Prostate gland (tissue), 2 donors: ENCODE results near the gene GTSE1. TPM values are rescaled to one million over a fixed set of nuclear protein-coding genes. Genes with fewer than 3 reads are reported as not detected.

ENCODE experiments used
- DNase-seq: peaks from one replicate; pipeline ENCODE4 v3.0.0-alpha.2; 2019; ENCODE audit warnings: low spot score
- H3K27ac ChIP-seq, 2 donors: fragments of 200-600 bp; sonication (generic); 2 replicates each; pipeline ENCODE4 v1.5.1; 2017 to 2019
- H3K27me3 ChIP-seq: fragments of 200-600 bp; sonication (generic); replicated peaks from 2 replicates; pipeline ENCODE4 v1.5.1; 2019; ENCODE audit not compliant: insufficient read depth
- H3K36me3 ChIP-seq, 2 donors: fragments of 200-600 bp; sonication (generic); 1 replicate in 1 of 2; 2 replicates in 1 of 2; pipeline versions ENCODE4 v1.5.1 to v1.8.1; 2017 to 2019
- H3K4me1 ChIP-seq: fragments of 200-600 bp; sonication (generic); replicated peaks from 2 replicates; pipeline ENCODE4 v1.5.1; 2019
- H3K4me3 ChIP-seq, 2 donors: fragments of 200-600 bp; sonication (generic); 2 replicates each; pipeline ENCODE4 v1.5.1; 2017 to 2019
- H3K9me3 ChIP-seq: fragments of 200-600 bp; sonication (generic); 2 replicates; pipeline ENCODE4 v1.5.1; 2017
- POLR2A ChIP-seq: fragments of 450-650 bp; IDR thresholded peaks from one replicate; pipeline ENCODE4 v1.6.1; 2016; ENCODE audit warnings: antibody characterized with exemption, mild to moderate bottlenecking
- POLR2AphosphoS5 ChIP-seq: sonication (generic); formaldehyde crosslinking; IDR thresholded peaks from one replicate; pipeline ENCODE4 v1.6.1; 2017; ENCODE audit warnings: antibody characterized with exemption
- WGBS: methylation state at CpG from one replicate; pipeline ENCODE4 v1.1.5; 2018; 5-methylcytosine and 5-hydroxymethylcytosine counted together
- intact Hi-C: fragments of 100-400 bp; cut with DNase I; formaldehyde crosslinking; loops from one replicate; pipeline ENCODE4 v1.14.2; 2022
- total RNA-seq, 2 donors: library from RNA; depleted of rRNA; stranded (reverse); fragments of >200 nt; gene quantifications; one replicate each; pipeline ENCODE4 v1.1.0, GENCODE V29; 2016
- TF ChIP-seq, protein P1 (sequence below), 4 experiments: fragments of 200-600 bp in 2 of 4; fragments of 450-650 bp in 2 of 4; sonication (generic) in 2 of 4; IDR thresholded peaks; 1 replicate in 3 of 4; 2 replicates in 1 of 4; pipeline ENCODE4 v1.5.1; 2016 to 2019; ENCODE audit warnings: antibody characterized with exemption in 4 of 4, mild to moderate bottlenecking in 2 of 4, moderate library complexity in 2 of 4

GTSE1 gene
- total RNA-seq, 2 donors from 2014 or later: 0.46 to 4.8 TPM

GRCh38 chr22:46349681-46350080, 53.0 kb downstream of the GTSE1 start:
- intact Hi-C loops: no loop called here

GRCh38 chr22:46350121-46350520, 53.5 kb downstream of the GTSE1 start:
- H3K4me3 ChIP-seq: no peak overlapping the region
- no peak overlapping the region for H3K27ac ChIP-seq
- no peak for DNase-seq
- H3K9me3 ChIP-seq: no peaks in the 10 kb centered on the region
- no peaks in the 10 kb centered on the region for H3K27me3 ChIP-seq
- TF ChIP-seq, protein P1, sequence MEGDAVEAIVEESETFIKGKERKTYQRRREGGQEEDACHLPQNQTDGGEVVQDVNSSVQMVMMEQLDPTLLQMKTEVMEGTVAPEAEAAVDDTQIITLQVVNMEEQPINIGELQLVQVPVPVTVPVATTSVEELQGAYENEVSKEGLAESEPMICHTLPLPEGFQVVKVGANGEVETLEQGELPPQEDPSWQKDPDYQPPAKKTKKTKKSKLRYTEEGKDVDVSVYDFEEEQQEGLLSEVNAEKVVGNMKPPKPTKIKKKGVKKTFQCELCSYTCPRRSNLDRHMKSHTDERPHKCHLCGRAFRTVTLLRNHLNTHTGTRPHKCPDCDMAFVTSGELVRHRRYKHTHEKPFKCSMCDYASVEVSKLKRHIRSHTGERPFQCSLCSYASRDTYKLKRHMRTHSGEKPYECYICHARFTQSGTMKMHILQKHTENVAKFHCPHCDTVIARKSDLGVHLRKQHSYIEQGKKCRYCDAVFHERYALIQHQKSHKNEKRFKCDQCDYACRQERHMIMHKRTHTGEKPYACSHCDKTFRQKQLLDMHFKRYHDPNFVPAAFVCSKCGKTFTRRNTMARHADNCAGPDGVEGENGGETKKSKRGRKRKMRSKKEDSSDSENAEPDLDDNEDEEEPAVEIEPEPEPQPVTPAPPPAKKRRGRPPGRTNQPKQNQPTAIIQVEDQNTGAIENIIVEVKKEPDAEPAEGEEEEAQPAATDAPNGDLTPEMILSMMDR (IDR thresholded peaks at IDR 0.05): no peak
- no peak for TF ChIP-seq POLR2A
- TF ChIP-seq POLR2AphosphoS5: no peak
- H3K4me1 ChIP-seq: no peaks in the 10 kb centered on the region
- intact Hi-C loops: no loop called here
- peaks cover 5 to 16% of the 10 kb centered on the region in 2 donors for H3K36me3 ChIP-seq
- WGBS: 51% methylated on average over 7 of the region's 7 CpGs

More at GRCh38 chr22:46349681-46350080, 53.0 kb downstream of the GTSE1 start:
- 69% methylated on average over 6 of the region's 6 CpGs for WGBS
- H3K4me1 ChIP-seq: no peaks in the 10 kb centered on the region
- no peak for DNase-seq
- TF ChIP-seq POLR2AphosphoS5: no peak
- TF ChIP-seq, protein P1 (IDR thresholded peaks at IDR 0.05): no peak
- TF ChIP-seq POLR2A: no peak
- H3K27me3 ChIP-seq: no peaks in the 10 kb centered on the region
- peaks cover 5 to 16% of the 10 kb centered on the region in 2 donors for H3K36me3 ChIP-seq
- H3K9me3 ChIP-seq: no peaks in the 10 kb centered on the region
- H3K27ac ChIP-seq: no peak overlapping the region
- H3K4me3 ChIP-seq: no peak overlapping the region

DNA sequence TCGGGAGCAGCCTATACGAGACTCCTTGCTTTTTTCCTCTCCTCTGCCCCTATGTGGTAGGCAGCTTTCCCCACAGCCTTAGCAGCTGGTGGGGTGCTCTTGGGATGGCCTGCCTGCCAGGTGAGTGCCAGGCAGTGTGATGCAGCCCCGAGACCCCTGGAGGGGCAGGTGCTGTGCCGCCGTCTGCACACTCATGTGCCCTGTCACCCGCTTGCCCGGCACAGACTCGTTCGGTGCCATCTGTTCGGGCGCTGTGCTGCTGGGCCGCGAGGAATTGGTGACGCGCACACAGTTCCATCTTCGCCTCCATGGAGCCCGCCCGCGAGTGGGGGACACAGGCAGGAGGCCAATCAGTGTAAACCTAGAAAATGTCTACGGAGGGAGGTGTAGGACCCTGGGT, 54.0 kb downstream of the GTSE1 start:
- no peaks in the 10 kb centered on the region for H3K27me3 ChIP-seq
- WGBS: 91% methylated on average over 20 of the region's 20 CpGs
- H3K27ac ChIP-seq: no peak overlapping the region
- H3K9me3 ChIP-seq: no peaks in the 10 kb centered on the region
- intact Hi-C loops: no loop called here
- H3K4me3 ChIP-seq: no peak overlapping the region
- H3K4me1 ChIP-seq: no peaks in the 10 kb centered on the region
- TF ChIP-seq POLR2AphosphoS5 (no peak), POLR2A (no peak)
- TF ChIP-seq, protein P1 (IDR thresholded peaks at IDR 0.05): no peak
- no peak for DNase-seq
- H3K36me3 ChIP-seq: peaks cover 5 to 16% of the 10 kb centered on the region in 2 donors

GRCh38 chr22:46351131-46351735, 54.6 kb downstream of the GTSE1 start:
- H3K36me3 ChIP-seq: peaks cover 5 to 16% of the 10 kb centered on the region in 2 donors
- no peaks in the 10 kb centered on the region for H3K4me1 ChIP-seq
- no peaks in the 10 kb centered on the region for H3K27me3 ChIP-seq
- intact Hi-C loops: no loop called here
- H3K27ac ChIP-seq: no peak overlapping the region
- 94% methylated on average over 28 of the region's 28 CpGs for WGBS
- no peak overlapping the region for H3K4me3 ChIP-seq
- TF ChIP-seq, protein P1 (IDR thresholded peaks at IDR 0.05): no peak
- no peak for TF ChIP-seq POLR2A
- TF ChIP-seq POLR2AphosphoS5: no peak
- no peaks in the 10 kb centered on the region for H3K9me3 ChIP-seq
- no peak for DNase-seq

GRCh38 chr22:46351767-46352166, 55.1 kb downstream of the GTSE1 start:
- Histone ChIP-seq H3K4me1 (no peaks in the 10 kb centered on the region), H3K27ac (no peak overlapping the region), H3K9me3 (no peaks in the 10 kb centered on the region), H3K36me3 (peaks cover 5 to 16% of the 10 kb centered on the region in 2 donors), H3K4me3 (no peak overlapping the region), H3K27me3 (no peaks in the 10 kb centered on the region)
- intact Hi-C loops: no loop called here
- DNase-seq: no peak
- WGBS: 92% methylated on average over 20 of the region's 23 CpGs
- TF ChIP-seq, protein P1 (IDR thresholded peaks at IDR 0.05): no peak
- no peak for TF ChIP-seq POLR2A
- no peak for TF ChIP-seq POLR2AphosphoS5
